H9 (cell line): ENCODE measurements around the gene COMMD10. TPM values are rescaled to one million over a fixed set of nuclear protein-coding genes. Genes with fewer than 3 reads are reported as not detected.

Source experiments
- DNase-seq: peaks from one replicate; pipeline ENCODE4 v3.0.0-alpha.2; 2017
- H2AFZ ChIP-seq: one replicate; pipeline ENCODE4 v1.6.1; 2013; ENCODE audit warnings: mild to moderate bottlenecking, low read length, control low read depth, moderate library complexity
- H2AK5ac ChIP-seq: 2 replicates; pipeline ENCODE4 v1.6.1; 2013; ENCODE audit warnings: low read length, control low read depth, mixed read lengths; ENCODE audit not compliant: insufficient read length
- H2BK120ac ChIP-seq: one replicate; pipeline ENCODE4 v1.6.1; 2013; ENCODE audit warnings: low read depth, mild to moderate bottlenecking, low read length, control low read depth, inconsistent platforms; ENCODE audit not compliant: poor library complexity, severe bottlenecking
- H2BK12ac ChIP-seq: 2 replicates; pipeline ENCODE4 v1.6.1; 2013; ENCODE audit warnings: low read length, control low read depth, mixed read lengths, low read depth; ENCODE audit not compliant: insufficient read length
- H2BK15ac ChIP-seq: 2 replicates; pipeline ENCODE4 v1.6.1; 2013; ENCODE audit warnings: low read depth, low read length, control low read depth
- H2BK20ac ChIP-seq: one replicate; pipeline ENCODE4 v1.6.1; 2013; ENCODE audit warnings: low read depth, mild to moderate bottlenecking, low read length, control low read depth, inconsistent platforms; ENCODE audit not compliant: poor library complexity, severe bottlenecking
- H2BK5ac ChIP-seq: 2 replicates; pipeline ENCODE4 v1.6.1; 2013; ENCODE audit warnings: low read length, control low read depth, mixed read lengths; ENCODE audit not compliant: insufficient read length
- H3K14ac ChIP-seq: 2 replicates; pipeline ENCODE4 v1.6.1; 2013; ENCODE audit warnings: low read length, control low read depth; ENCODE audit not compliant: insufficient read depth
- H3K18ac ChIP-seq: 2 replicates; pipeline ENCODE4 v1.6.1; 2013; ENCODE audit warnings: low read depth, mild to moderate bottlenecking, mixed read lengths, low read length, control low read depth; ENCODE audit not compliant: insufficient read length
- H3K23ac ChIP-seq: 2 replicates; pipeline ENCODE4 v1.6.1; 2013; ENCODE audit warnings: low read length, control low read depth, mixed read lengths, low read depth; ENCODE audit not compliant: insufficient read length
- H3K23me2 ChIP-seq: 2 replicates; pipeline ENCODE4 v1.6.1; 2013; ENCODE audit warnings: low read depth, mild to moderate bottlenecking, mixed read lengths, low read length, control low read depth; ENCODE audit not compliant: insufficient read length, poor library complexity, severe bottlenecking
- H3K27ac ChIP-seq: 2 replicates; pipeline ENCODE4 v1.5.1; 2013; ENCODE audit warnings: low read length, control low read depth, mixed read lengths, low read depth; ENCODE audit not compliant: insufficient read length
- H3K27me3 ChIP-seq: 2 replicates; pipeline ENCODE4 v1.6.1; 2013; ENCODE audit warnings: low read length, control low read depth, inconsistent platforms; ENCODE audit not compliant: insufficient read depth
- H3K4ac ChIP-seq: 2 replicates; pipeline ENCODE4 v1.6.1; 2013; ENCODE audit warnings: low read depth, mild to moderate bottlenecking, control low read depth, inconsistent platforms, low read length, moderate library complexity
- H3K4me1 ChIP-seq: 2 replicates; pipeline ENCODE4 v1.6.1; 2013; ENCODE audit warnings: low read length, control low read depth, inconsistent platforms; ENCODE audit not compliant: insufficient read depth
- H3K4me2 ChIP-seq: 2 replicates; pipeline ENCODE4 v1.6.1; 2013; ENCODE audit warnings: low read length, control low read depth, mixed read lengths; ENCODE audit not compliant: insufficient read length, insufficient read depth
- H3K56ac ChIP-seq: 2 replicates; pipeline ENCODE4 v1.6.1; 2013; ENCODE audit warnings: low read depth, mild to moderate bottlenecking, mixed read lengths, low read length, control low read depth; ENCODE audit not compliant: insufficient read length
- H3K79me1 ChIP-seq: 2 replicates; pipeline ENCODE4 v1.6.1; 2013; ENCODE audit warnings: low read depth, mild to moderate bottlenecking, moderate library complexity, low read length, control low read depth, inconsistent platforms; ENCODE audit not compliant: insufficient read depth, poor library complexity, severe bottlenecking
- H3K79me2 ChIP-seq: 2 replicates; pipeline ENCODE4 v1.6.1; 2013; ENCODE audit warnings: low read length, control low read depth, inconsistent platforms; ENCODE audit not compliant: insufficient read depth
- H3K9ac ChIP-seq: 2 replicates; pipeline ENCODE4 v1.6.1; 2013; ENCODE audit warnings: low read length, control low read depth, mixed read lengths; ENCODE audit not compliant: insufficient read length; ENCODE audit errors: extremely low read depth
- H3K9me3 ChIP-seq: one replicate; pipeline ENCODE4 v1.6.1; 2013; ENCODE audit warnings: low read depth, low read length, inconsistent platforms; ENCODE audit not compliant: control insufficient read depth
- H3T11ph ChIP-seq: one replicate; pipeline ENCODE4 v1.6.1; 2013; ENCODE audit warnings: mild to moderate bottlenecking, low read length, control low read depth, inconsistent platforms
- H4K20me1 ChIP-seq: one replicate; pipeline ENCODE4 v1.6.1; 2013; ENCODE audit not compliant: control insufficient read depth, insufficient read length, insufficient read depth
- H4K5ac ChIP-seq: 2 replicates; pipeline ENCODE4 v1.6.1; 2013; ENCODE audit warnings: low read depth, mild to moderate bottlenecking, mixed read lengths, low read length, control low read depth; ENCODE audit not compliant: insufficient read length
- H4K8ac ChIP-seq: replicated peaks from 2 replicates; pipeline ENCODE4 v1.6.1; 2013; ENCODE audit warnings: low read length, control low read depth, mixed read lengths, low read depth; ENCODE audit not compliant: insufficient read length
- H4K91ac ChIP-seq: 2 replicates; pipeline ENCODE4 v1.6.1; 2013; ENCODE audit warnings: low read depth, mild to moderate bottlenecking, moderate library complexity, mixed read lengths, low read length, control low read depth; ENCODE audit not compliant: insufficient read length
- H3K27ac Mint-ChIP-seq, 3 experiments: 2 replicates in 2 of 3; 3 replicates in 1 of 3; pipeline ENCODE4 v1.8.0; 2020 to 2021; ENCODE audit warnings: mixed read lengths in 3 of 3, mild to moderate bottlenecking in 1 of 3, moderate library complexity in 1 of 3
- H3K27me3 Mint-ChIP-seq: 2 replicates; pipeline ENCODE4 v1.8.0; 2021; ENCODE audit warnings: low read depth, mild to moderate bottlenecking, moderate library complexity, mixed read lengths
- H3K36me3 Mint-ChIP-seq, 3 experiments: 2 replicates in 2 of 3; 3 replicates in 1 of 3; pipeline ENCODE4 v1.8.0; 2020 to 2021; ENCODE audit warnings: low read depth in 3 of 3, mixed read lengths in 3 of 3; ENCODE audit not compliant: insufficient read depth in 1 of 3
- H3K4me1 Mint-ChIP-seq, 2 experiments: 2 replicates each; pipeline ENCODE4 v1.8.0; 2020; ENCODE audit warnings: mixed read lengths in 2 of 2
- H3K4me3 Mint-ChIP-seq, 2 experiments: 2 replicates in 1 of 2; 3 replicates in 1 of 2; pipeline ENCODE4 v1.8.0; 2020 to 2021; ENCODE audit warnings: mild to moderate bottlenecking in 2 of 2, mixed read lengths in 2 of 2, moderate library complexity in 1 of 2
- H3K9me3 Mint-ChIP-seq, 2 experiments: 2 replicates in 1 of 2; 3 replicates in 1 of 2; pipeline ENCODE4 v1.8.0; 2020; ENCODE audit warnings: mild to moderate bottlenecking in 2 of 2, mixed read lengths in 2 of 2, moderate library complexity in 1 of 2
- CTCF ChIP-seq: fragments of 200-600 bp; sonication (generic); conservative IDR thresholded peaks from 3 replicates; pipeline ENCODE4 v1.8.0; 2021; ENCODE audit warnings: antibody characterized with exemption, mild to moderate bottlenecking
- WGBS: extraction: QIAGEN DNeasy Blood & Tissue Kit; methylation state at CpG from one replicate; pipeline ENCODE4 v1.1.7; 2013; ENCODE audit warnings: missing lambda C conversion rate, low lambda C conversion rate, mixed read lengths; ENCODE audit not compliant: insufficient read length; ENCODE audit errors: extremely low coverage; 5-methylcytosine and 5-hydroxymethylcytosine counted together
- total RNA-seq: library from RNA; stranded (reverse); gene quantifications from 2 replicates; pipeline ENCODE4 v1.2.1, GENCODE V29; 2021

Gene COMMD10
- total RNA-seq, 1 experiment from 2014 or later, result 33.9 TPM

- H3K4me1 ChIP-seq, result no peaks in the 10 kb centered on the region
- no peaks in the 10 kb centered on the region for H3K23me2 ChIP-seq
- no peaks in the 10 kb centered on the region for H3K36me3 Mint-ChIP-seq
- no peak overlapping the region for H2BK20ac ChIP-seq
- no peak overlapping the region for H2BK15ac ChIP-seq
- H3K27ac Mint-ChIP-seq, result no peak overlapping the region
- H3K27ac ChIP-seq, result no peak overlapping the region
- no peaks in the 10 kb centered on the region for H3K9me3 ChIP-seq
- H3K4ac ChIP-seq, result no peak overlapping the region
- no peak for DNase-seq
- H2BK5ac ChIP-seq, result no peak overlapping the region
- no peak overlapping the region for H3K9ac ChIP-seq
- WGBS, result no CpG with 5 or more reads among the region's 2 CpGs
- H3K23ac ChIP-seq, result no peak overlapping the region
- H3K4me2 ChIP-seq, result no peak overlapping the region
- H4K91ac ChIP-seq, result no peak overlapping the region
- H3K79me2 ChIP-seq, result no peaks in the 10 kb centered on the region
- TF ChIP-seq CTCF, result no peak
- H4K8ac ChIP-seq, result no peak overlapping the region
- no peak overlapping the region for H3T11ph ChIP-seq
- no peak overlapping the region for H3K4me3 Mint-ChIP-seq
- no peaks in the 10 kb centered on the region for H3K79me1 ChIP-seq
- H3K27me3 Mint-ChIP-seq, result no peaks in the 10 kb centered on the region
- H3K9me3 Mint-ChIP-seq, result no peaks in the 10 kb centered on the region
- H3K14ac ChIP-seq, result no peak overlapping the region
- no peaks in the 10 kb centered on the region for H3K4me1 Mint-ChIP-seq
- H4K20me1 ChIP-seq, result no peaks in the 10 kb centered on the region
- no peak overlapping the region for H2AFZ ChIP-seq
- H3K56ac ChIP-seq, result no peak overlapping the region
- no peaks in the 10 kb centered on the region for H3K27me3 ChIP-seq
- H3K18ac ChIP-seq, result no peak overlapping the region
- H2AK5ac ChIP-seq, result no peak overlapping the region
- H2BK12ac ChIP-seq, result no peak overlapping the region
- H2BK120ac ChIP-seq, result no peak overlapping the region
- no peak overlapping the region for H4K5ac ChIP-seq
These were observed 38.0 kb upstream of the COMMD10 start for GRCh38 chr5:116046823-116047222.
